Neural crest cell (in vitro differentiated cells): ENCODE measurements around the gene SMPD3. TPM values are rescaled to one million over a fixed set of nuclear protein-coding genes. Genes with fewer than 3 reads are reported as not detected.

Experiments used
- DNase-seq: peaks from one replicate; pipeline ENCODE4 v3.0.0; 2021; ENCODE audit warnings: low read depth, mixed read lengths, low spot score
- H3K27ac Mint-ChIP-seq: one replicate; pipeline ENCODE4 v1.8.0; 2021; ENCODE audit warnings: mild to moderate bottlenecking, mixed read lengths; ENCODE audit not compliant: unreplicated experiment
- H3K27me3 Mint-ChIP-seq: 2 replicates; pipeline ENCODE4 v1.8.0; 2021; ENCODE audit warnings: low read depth, mild to moderate bottlenecking, mixed read lengths
- H3K36me3 Mint-ChIP-seq: 2 replicates; pipeline ENCODE4 v1.8.0; 2021; ENCODE audit warnings: low read depth, mild to moderate bottlenecking, mixed read lengths
- H3K4me1 Mint-ChIP-seq: 2 replicates; pipeline ENCODE4 v1.8.0; 2021; ENCODE audit warnings: mixed read lengths
- H3K4me3 Mint-ChIP-seq: one replicate; pipeline ENCODE4 v1.8.0; 2021; ENCODE audit warnings: mild to moderate bottlenecking, mixed read lengths
- H3K9me3 Mint-ChIP-seq: 2 replicates; pipeline ENCODE4 v1.8.0; 2021; ENCODE audit warnings: mixed read lengths
- total RNA-seq: library from RNA; stranded (reverse); gene quantifications from 2 replicates; pipeline ENCODE4 v1.2.1, GENCODE V29; 2021
- TF ChIP-seq, protein P1 (sequence below): fragments of 200-600 bp; sonication (generic); conservative IDR thresholded peaks from 2 replicates; pipeline ENCODE4 v1.5.0; 2021; ENCODE audit warnings: antibody characterized with exemption, mild to moderate bottlenecking

Gene SMPD3
- total RNA-seq, 1 donor from 2014 or later: 3.8 TPM

DNA sequence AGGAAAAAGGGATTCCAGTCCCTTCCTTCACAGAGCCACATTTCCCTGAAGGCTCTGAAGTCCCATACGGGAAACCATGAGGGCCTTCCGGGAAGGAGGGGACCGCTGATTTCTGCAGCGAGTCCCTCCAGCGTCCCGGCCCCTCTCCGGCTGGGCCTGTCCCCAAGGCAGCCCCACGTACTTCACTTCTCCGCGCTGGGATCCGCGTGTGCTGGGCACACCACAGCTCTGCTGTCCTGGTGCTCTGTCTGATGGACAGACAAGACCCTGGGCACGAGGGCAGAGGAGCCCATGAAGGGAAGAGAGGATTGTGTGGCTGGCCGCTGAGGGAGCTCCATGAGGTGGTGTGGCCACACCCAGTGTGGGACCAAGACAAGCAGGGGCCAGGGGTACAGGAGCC, 80.4 kb downstream of the SMPD3 start:
- Mint-ChIP-seq H3K4me3 (no peak overlapping the region), H3K4me1 (peaks cover 21% of the 10 kb centered on the region), H3K27ac (no peak overlapping the region), H3K9me3 (no peaks in the 10 kb centered on the region), H3K36me3 (no peaks in the 10 kb centered on the region), H3K27me3 (no peaks in the 10 kb centered on the region)
- no peak for DNase-seq
- TF ChIP-seq, protein P1, sequence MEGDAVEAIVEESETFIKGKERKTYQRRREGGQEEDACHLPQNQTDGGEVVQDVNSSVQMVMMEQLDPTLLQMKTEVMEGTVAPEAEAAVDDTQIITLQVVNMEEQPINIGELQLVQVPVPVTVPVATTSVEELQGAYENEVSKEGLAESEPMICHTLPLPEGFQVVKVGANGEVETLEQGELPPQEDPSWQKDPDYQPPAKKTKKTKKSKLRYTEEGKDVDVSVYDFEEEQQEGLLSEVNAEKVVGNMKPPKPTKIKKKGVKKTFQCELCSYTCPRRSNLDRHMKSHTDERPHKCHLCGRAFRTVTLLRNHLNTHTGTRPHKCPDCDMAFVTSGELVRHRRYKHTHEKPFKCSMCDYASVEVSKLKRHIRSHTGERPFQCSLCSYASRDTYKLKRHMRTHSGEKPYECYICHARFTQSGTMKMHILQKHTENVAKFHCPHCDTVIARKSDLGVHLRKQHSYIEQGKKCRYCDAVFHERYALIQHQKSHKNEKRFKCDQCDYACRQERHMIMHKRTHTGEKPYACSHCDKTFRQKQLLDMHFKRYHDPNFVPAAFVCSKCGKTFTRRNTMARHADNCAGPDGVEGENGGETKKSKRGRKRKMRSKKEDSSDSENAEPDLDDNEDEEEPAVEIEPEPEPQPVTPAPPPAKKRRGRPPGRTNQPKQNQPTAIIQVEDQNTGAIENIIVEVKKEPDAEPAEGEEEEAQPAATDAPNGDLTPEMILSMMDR: no peak

DNA sequence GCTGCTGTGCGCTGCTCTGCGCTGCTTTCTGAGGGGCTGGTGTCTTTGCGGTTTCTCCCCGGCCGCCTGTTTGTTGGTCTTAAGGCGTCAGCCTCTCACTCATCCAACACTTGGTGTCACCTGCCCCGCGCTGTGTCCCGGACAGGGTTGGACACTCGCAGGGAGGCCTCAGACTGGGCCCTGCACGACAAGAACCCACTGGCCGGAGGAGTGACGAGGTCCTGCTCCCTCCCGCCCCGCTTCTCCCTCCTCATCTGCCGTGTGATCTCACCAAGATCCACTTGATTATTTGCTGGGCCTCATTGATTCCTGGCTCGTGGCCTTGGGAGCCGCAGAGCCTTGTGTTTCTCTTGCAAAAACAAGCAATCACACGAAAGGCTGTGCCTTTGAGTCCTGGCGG, 80.9 kb downstream of the SMPD3 start:
- Mint-ChIP-seq H3K36me3 (no peaks in the 10 kb centered on the region), H3K27ac (no peak overlapping the region), H3K4me1 (peaks cover 21% of the 10 kb centered on the region), H3K27me3 (no peaks in the 10 kb centered on the region), H3K9me3 (no peaks in the 10 kb centered on the region), H3K4me3 (no peak overlapping the region)
- TF ChIP-seq, protein P1: no peak
- DNase-seq: no peak

DNA sequence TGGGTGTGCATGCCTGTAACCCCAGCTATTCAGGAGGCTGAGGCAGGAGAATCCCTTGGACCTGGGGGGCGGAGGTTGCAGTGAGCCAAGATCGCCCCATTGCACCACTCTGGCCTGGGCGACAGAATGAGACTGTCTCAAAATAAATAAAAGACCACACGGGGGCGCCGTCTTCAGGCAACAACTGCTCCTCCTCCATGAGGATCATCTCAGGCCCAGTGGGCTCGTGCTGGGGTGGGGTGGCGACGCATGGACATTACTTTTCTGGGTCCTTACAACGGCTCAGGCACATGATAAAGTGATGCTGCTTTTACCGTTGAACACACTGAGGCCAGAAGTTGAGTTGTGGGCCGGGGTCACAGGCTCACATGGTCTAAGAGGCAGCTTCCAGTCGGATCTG, 81.3 kb downstream of the SMPD3 start:
- TF ChIP-seq, protein P1: peak; percentile 61
- Mint-ChIP-seq H3K27me3 (no peaks in the 10 kb centered on the region), H3K4me3 (peak overlapping the region; percentile 38), H3K36me3 (no peaks in the 10 kb centered on the region), H3K27ac (no peak overlapping the region), H3K4me1 (peaks cover 21% of the 10 kb centered on the region), H3K9me3 (no peaks in the 10 kb centered on the region)
- peak; percentile 61 for DNase-seq

DNA sequence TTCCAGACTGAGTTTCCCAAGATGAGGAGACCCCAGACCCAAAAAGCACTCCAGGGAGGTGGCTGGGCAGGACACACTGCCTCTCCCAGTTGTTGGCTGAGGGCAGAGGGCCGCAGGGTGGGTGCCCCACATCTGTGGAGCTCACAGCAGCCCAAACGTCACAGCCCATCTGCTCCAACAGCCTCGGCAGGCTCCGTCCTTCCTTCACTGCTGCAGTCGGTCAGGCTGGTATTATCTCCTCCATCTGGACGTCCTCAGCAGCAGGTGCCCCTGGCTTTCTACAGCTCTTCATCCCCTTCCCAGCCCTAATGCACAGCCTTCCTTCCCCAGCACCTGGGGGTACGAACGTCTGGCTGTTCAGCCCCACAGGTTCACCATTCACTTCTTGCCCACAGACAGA, 82.2 kb downstream of the SMPD3 start:
- no peak for DNase-seq
- no peaks in the 10 kb centered on the region for H3K36me3 Mint-ChIP-seq
- H3K9me3 Mint-ChIP-seq: no peaks in the 10 kb centered on the region
- TF ChIP-seq, protein P1: no peak
- H3K4me1 Mint-ChIP-seq: peaks cover 21% of the 10 kb centered on the region
- H3K4me3 Mint-ChIP-seq: no peak overlapping the region
- no peaks in the 10 kb centered on the region for H3K27me3 Mint-ChIP-seq
- peak overlapping the region; percentile 86 for H3K27ac Mint-ChIP-seq

DNA sequence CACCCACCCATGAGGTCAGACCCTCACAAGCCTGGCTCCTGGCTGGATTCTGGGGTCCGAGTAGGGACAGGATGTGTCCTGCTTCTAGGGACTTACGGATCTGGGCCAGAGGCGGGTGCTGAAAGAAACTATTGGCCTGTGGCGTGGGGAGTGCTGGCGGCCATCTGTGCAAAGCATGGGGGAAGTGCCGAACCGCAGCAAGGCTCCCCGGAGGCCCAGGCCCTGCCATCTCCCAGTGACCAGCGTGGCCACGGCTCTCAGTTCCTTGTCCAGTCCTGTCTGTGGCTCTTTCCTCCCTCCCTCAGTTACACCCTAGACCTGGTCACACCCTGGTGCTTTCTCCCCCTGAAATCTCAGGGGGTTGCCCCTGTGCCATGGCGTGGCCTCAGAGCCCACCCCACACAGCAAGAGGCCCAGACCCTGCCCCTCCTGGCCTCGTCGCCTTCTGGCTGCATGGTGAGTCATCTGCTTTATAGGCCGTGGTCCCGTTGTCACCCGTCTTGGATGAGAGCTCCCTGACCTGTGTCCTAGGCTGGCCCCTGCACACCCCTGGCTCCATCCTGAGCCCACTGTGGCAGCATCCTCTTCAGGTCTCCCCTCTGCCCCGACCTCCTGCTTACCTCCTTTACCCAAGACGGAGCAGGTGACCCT, 83.0 kb downstream of the SMPD3 start:
- H3K4me3 Mint-ChIP-seq: no peak overlapping the region
- H3K4me1 Mint-ChIP-seq: peaks cover 21% of the 10 kb centered on the region
- no peaks in the 10 kb centered on the region for H3K36me3 Mint-ChIP-seq
- H3K9me3 Mint-ChIP-seq: no peaks in the 10 kb centered on the region
- H3K27ac Mint-ChIP-seq: no peak overlapping the region
- TF ChIP-seq, protein P1: no peak
- no peak for DNase-seq
- no peaks in the 10 kb centered on the region for H3K27me3 Mint-ChIP-seq
